ENCODE measurements around the gene HOXB9. TPM values are rescaled to one million over a fixed set of nuclear protein-coding genes. Genes with fewer than 3 reads are reported as not detected.

Gene HOXB9
- total and polyA plus RNA-seq, 9 of the 15 experiments (the other 6 are each of a cell fraction or from before 2014, with no cell fraction given), result 3.1 to 196 (median 77.6) TPM

DNA sequence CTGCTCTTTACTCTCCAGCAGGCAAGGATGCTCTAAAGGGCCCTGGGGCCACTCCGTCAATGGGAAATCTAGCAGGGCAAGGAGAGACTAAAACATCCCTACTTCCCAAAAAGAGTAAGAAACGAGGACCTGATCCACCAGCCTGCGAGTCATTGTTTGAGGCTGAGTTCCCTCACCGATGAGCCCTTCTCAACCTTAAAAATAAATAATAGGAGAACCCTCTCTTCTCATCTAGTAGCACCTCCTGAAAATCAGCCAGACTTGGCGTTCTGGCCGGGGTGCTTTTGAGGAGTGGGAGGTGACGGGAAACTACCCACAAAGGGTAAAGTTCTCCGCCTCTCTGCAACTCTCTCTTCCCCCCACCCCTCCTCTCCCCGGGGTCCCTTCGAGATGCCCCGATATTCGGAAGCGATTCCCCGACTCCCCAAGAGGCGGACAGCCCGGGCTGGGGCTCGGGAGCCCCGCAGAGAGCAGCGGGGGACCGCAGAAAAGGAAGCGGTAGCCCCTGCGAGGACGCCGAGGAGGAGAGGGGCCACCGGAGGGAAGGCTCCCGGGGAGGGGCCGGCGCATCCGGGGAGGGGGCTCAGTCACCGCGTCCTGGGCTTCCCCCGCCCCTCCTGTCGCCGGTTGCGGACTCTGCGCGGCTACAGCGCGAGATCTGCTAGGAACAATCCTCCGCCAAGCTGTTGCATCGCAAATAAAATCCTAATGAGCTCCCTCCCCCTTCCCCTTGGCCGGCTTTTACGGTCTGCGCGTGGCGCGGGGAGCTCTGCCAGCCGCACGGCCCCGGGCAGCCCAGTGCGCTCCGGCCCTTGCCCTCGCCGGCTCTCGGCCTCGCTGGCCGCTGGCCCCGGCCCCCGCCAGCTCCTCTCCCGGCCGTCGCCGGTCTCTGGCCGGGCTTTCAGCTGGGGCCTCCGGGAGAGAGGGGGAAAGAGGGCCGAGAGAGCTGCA is 1.3 kb downstream of the HOXB9 start (continued):
- TF ChIP-seq ETS2 (tag; IDR thresholded peaks at IDR 0.05; ENCODE audit: borderline replicate concordance, poor library complexity, severe bottlenecking) (no peak), ZBTB43 (CRISPR knock-in tag; IDR thresholded peaks at IDR 0.05) (no peak), ZNF778 (CRISPR knock-in tag; IDR thresholded peaks at IDR 0.05) (no peak), HDAC2 (IDR thresholded peaks at IDR 0.05) (no peak), MTA3 (IDR thresholded peaks at IDR 0.05; ENCODE audit: borderline replicate concordance) (no peak), GTF2A2 (tag; IDR thresholded peaks at IDR 0.05) (no peak), NBN (IDR thresholded peaks at IDR 0.05; ENCODE audit: low read depth) (no peak), ETV6 (IDR thresholded peaks at IDR 0.05; ENCODE audit: borderline replicate concordance in 1 of 2, low read depth in 2 of 2, low read length in 1 of 2) (no peak), ETV6 (CRISPR knock-in tag; IDR thresholded peaks at IDR 0.05; ENCODE audit: borderline replicate concordance) (no peak), ZFP91 (CRISPR knock-in tag; IDR thresholded peaks at IDR 0.05) (no peak), TFAM (CRISPR knock-in tag; conservative IDR thresholded peaks at IDR 0.05) (no peak), TAF15 (IDR thresholded peaks at IDR 0.05; ENCODE audit: low read depth, low read length) (no peak), JUN (IDR thresholded peaks at IDR 0.05; ENCODE audit: borderline replicate concordance, low read depth, low read length) (no peak), JUN (CRISPR knock-in tag; IDR thresholded peaks at IDR 0.05; ENCODE audit: borderline replicate concordance) (no peak)
- TF ChIP-seq, protein P1, sequence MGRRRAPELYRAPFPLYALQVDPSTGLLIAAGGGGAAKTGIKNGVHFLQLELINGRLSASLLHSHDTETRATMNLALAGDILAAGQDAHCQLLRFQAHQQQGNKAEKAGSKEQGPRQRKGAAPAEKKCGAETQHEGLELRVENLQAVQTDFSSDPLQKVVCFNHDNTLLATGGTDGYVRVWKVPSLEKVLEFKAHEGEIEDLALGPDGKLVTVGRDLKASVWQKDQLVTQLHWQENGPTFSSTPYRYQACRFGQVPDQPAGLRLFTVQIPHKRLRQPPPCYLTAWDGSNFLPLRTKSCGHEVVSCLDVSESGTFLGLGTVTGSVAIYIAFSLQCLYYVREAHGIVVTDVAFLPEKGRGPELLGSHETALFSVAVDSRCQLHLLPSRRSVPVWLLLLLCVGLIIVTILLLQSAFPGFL (CRISPR knock-in tag; IDR thresholded peaks at IDR 0.05), result no peak
- TF ChIP-seq, protein P2, sequence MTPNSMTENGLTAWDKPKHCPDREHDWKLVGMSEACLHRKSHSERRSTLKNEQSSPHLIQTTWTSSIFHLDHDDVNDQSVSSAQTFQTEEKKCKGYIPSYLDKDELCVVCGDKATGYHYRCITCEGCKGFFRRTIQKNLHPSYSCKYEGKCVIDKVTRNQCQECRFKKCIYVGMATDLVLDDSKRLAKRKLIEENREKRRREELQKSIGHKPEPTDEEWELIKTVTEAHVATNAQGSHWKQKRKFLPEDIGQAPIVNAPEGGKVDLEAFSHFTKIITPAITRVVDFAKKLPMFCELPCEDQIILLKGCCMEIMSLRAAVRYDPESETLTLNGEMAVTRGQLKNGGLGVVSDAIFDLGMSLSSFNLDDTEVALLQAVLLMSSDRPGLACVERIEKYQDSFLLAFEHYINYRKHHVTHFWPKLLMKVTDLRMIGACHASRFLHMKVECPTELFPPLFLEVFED (CRISPR knock-in tag; conservative IDR thresholded peaks at IDR 0.05), result no peak
- TF ChIP-seq, protein P3, sequence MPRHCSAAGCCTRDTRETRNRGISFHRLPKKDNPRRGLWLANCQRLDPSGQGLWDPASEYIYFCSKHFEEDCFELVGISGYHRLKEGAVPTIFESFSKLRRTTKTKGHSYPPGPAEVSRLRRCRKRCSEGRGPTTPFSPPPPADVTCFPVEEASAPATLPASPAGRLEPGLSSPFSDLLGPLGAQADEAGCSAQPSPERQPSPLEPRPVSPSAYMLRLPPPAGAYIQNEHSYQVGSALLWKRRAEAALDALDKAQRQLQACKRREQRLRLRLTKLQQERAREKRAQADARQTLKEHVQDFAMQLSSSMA (CRISPR knock-in tag; IDR thresholded peaks at IDR 0.05), result no peak
- TF ChIP-seq, protein P4, sequence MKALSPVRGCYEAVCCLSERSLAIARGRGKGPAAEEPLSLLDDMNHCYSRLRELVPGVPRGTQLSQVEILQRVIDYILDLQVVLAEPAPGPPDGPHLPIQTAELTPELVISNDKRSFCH (CRISPR knock-in tag; IDR thresholded peaks at IDR 0.05), result no peak
- TF ChIP-seq, protein P4 (tag; IDR thresholded peaks at IDR 0.05), result no peak

Measured in K562 (cell line).